Mucosa of descending colon (tissue), 3 donors: ENCODE data around the gene C10orf90. TPM values are rescaled to one million over a fixed set of nuclear protein-coding genes. Genes with fewer than 3 reads are reported as not detected.

Source experiments
- ATAC-seq: fragments of 200-7000 bp; cut with Tn5 transposase; one replicate; pipeline ENCODE4 v1.9.1; 2020; ENCODE audit warnings: mild to moderate bottlenecking, moderate library complexity
- DNase-seq, 3 donors: peaks; one replicate each; pipeline ENCODE4 v3.0.0-alpha.2; 2020
- H3K36me3 ChIP-seq: fragments of 200-600 bp; one replicate; pipeline ENCODE4 v1.8.0; 2021; ENCODE audit warnings: low read depth, mild to moderate bottlenecking
- H3K4me1 ChIP-seq: fragments of 200-600 bp; one replicate; pipeline ENCODE4 v1.8.0; 2021; ENCODE audit warnings: low read depth, mild to moderate bottlenecking
- H3K4me3 ChIP-seq: fragments of 200-600 bp; one replicate; pipeline ENCODE4 v1.8.0; 2021; ENCODE audit warnings: mild to moderate bottlenecking
- H3K9me3 ChIP-seq: fragments of 200-600 bp; one replicate; pipeline ENCODE4 v1.8.0; 2021; ENCODE audit warnings: mild to moderate bottlenecking
- CTCF ChIP-seq: fragments of 200-600 bp; IDR thresholded peaks from one replicate; pipeline ENCODE4 v1.8.0; 2022; ENCODE audit warnings: antibody characterized with exemption, mild to moderate bottlenecking
- intact Hi-C, 2 donors: fragments of 100-400 bp; cut with DNase I in 1 of 2; cut with micrococcal nuclease in 1 of 2; formaldehyde crosslinking; loops; one replicate each; pipeline versions ENCODE4 v1.11.0 to v1.11.1; 2022; cut with DNase I, micrococcal nuclease
- total RNA-seq, 3 donors: library from RNA; stranded (reverse); fragmentation: NEBNext Ultra II Directional in 2 of 3; extraction: Animal tissue kit (Norgen Biotek cat#: 25700) in 2 of 3; gene quantifications; one replicate each; pipeline versions ENCODE4 v1.2.1 to v1.2.4, GENCODE V29; 2021 to 2023
- donor health status: DM: no; HTN: no; CAD: no; lungs with moderate emphysema.
- donor health status: DM: no; HTN: no; CAD: no.
- donor health status: DM: no; HTN: yes; CAD: no.

Gene C10orf90
- total RNA-seq, 3 donors from 2014 or later, result 1.1 TPM; not detected in 2

GRCh38 chr10:126565871-126566270 is 104.6 kb downstream of the C10orf90 start:
- H3K4me1 ChIP-seq, result no peaks in the 10 kb centered on the region
- H3K4me3 ChIP-seq, result no peak overlapping the region
- no peaks in the 10 kb centered on the region for H3K36me3 ChIP-seq
- TF ChIP-seq CTCF, result no peak
- ATAC-seq (no peak), DNase-seq (no peak)
- intact Hi-C loops, result no loop called here
- H3K9me3 ChIP-seq, result no peaks in the 10 kb centered on the region

- H3K9me3 ChIP-seq, result no peaks in the 10 kb centered on the region
- TF ChIP-seq CTCF, result no peak
- no peak for ATAC-seq
- intact Hi-C loops, result no loop called here
- no peaks in the 10 kb centered on the region for H3K4me1 ChIP-seq
- no peak for DNase-seq
- H3K4me3 ChIP-seq, result no peak overlapping the region
- no peaks in the 10 kb centered on the region for H3K36me3 ChIP-seq
These were observed 105.1 kb downstream of the C10orf90 start for GRCh38 chr10:126565441-126565840.

- H3K36me3 ChIP-seq, result no peaks in the 10 kb centered on the region
- no peak for ATAC-seq
- no peak overlapping the region for H3K4me3 ChIP-seq
- H3K9me3 ChIP-seq, result no peaks in the 10 kb centered on the region
- H3K4me1 ChIP-seq, result no peaks in the 10 kb centered on the region
- no peak for DNase-seq
- no peak for TF ChIP-seq CTCF
- intact Hi-C loops, result no loop called here
These were observed 106.1 kb downstream of the C10orf90 start for GRCh38 chr10:126564326-126564888.

GRCh38 chr10:126563361-126563760 is 107.1 kb downstream of the C10orf90 start:
- Histone ChIP-seq H3K9me3 (no peaks in the 10 kb centered on the region), H3K36me3 (no peaks in the 10 kb centered on the region), H3K4me1 (no peaks in the 10 kb centered on the region), H3K4me3 (no peak overlapping the region)
- DNase-seq, result no peak
- TF ChIP-seq CTCF, result no peak
- intact Hi-C loops, result no loop called here
- no peak for ATAC-seq

- H3K4me3 ChIP-seq, result no peak overlapping the region
- no peaks in the 10 kb centered on the region for H3K4me1 ChIP-seq
- no peaks in the 10 kb centered on the region for H3K36me3 ChIP-seq
- ATAC-seq, result no peak
- TF ChIP-seq CTCF, result no peak
- intact Hi-C loops, result no loop called here
- no peak for DNase-seq
- no peaks in the 10 kb centered on the region for H3K9me3 ChIP-seq
These were observed 108.4 kb downstream of the C10orf90 start for GRCh38 chr10:126561921-126562680.
